ENCODE results near the gene PCDHA3. TPM values are rescaled to one million over a fixed set of nuclear protein-coding genes. Genes with fewer than 3 reads are reported as not detected.
A peak's percentile ranks its signal among the peaks of the same experiment; 100 is the strongest.
"Not testable (repeated sequence)": the region's sequence is repeated elsewhere in the genome, so short reads cannot be mapped to it uniquely, and the experiment has no call there.

The PCDHA3 gene
- total RNA-seq, 4 donors from 2014 or later, result 0.17 to 1.9 (median 1.2) TPM

GRCh38 chr5:140794595-140795258, 6.1 kb upstream of the PCDHA3 start, which contains the start of gene PCDHA2:
TSS of gene PCDHA2 (plus strand) at chr5:140794852.
- no peak for TF ChIP-seq POLR2AphosphoS5 (IDR thresholded peaks at IDR 0.05)
- TF ChIP-seq, protein P1, sequence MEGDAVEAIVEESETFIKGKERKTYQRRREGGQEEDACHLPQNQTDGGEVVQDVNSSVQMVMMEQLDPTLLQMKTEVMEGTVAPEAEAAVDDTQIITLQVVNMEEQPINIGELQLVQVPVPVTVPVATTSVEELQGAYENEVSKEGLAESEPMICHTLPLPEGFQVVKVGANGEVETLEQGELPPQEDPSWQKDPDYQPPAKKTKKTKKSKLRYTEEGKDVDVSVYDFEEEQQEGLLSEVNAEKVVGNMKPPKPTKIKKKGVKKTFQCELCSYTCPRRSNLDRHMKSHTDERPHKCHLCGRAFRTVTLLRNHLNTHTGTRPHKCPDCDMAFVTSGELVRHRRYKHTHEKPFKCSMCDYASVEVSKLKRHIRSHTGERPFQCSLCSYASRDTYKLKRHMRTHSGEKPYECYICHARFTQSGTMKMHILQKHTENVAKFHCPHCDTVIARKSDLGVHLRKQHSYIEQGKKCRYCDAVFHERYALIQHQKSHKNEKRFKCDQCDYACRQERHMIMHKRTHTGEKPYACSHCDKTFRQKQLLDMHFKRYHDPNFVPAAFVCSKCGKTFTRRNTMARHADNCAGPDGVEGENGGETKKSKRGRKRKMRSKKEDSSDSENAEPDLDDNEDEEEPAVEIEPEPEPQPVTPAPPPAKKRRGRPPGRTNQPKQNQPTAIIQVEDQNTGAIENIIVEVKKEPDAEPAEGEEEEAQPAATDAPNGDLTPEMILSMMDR (IDR thresholded peaks at IDR 0.05), result peak in 1 of 3 experiments; percentile 8
- TF ChIP-seq EP300 (IDR thresholded peaks at IDR 0.05), result no peak
- DNase-seq (ENCODE audit: extremely low spot score), result no peak
- intact Hi-C loops (cut with DNase I), result no loop called here
- Histone ChIP-seq H3K4me1 (no peaks in the 10 kb centered on the region), H3K4me3 (peak within 1 kb of the TSS in 3 of 4 donors; percentile 29 to 38 (median 37)), H3K27ac (replicated peaks in 1 of 4) (no peak within 1 kb of the TSS), H3K36me3 (no peaks in the 10 kb centered on the region), H3K27me3 (peaks cover 0 to 60% (median 0%) of the 10 kb centered on the region in 4 donors), H3K9me3 (peaks cover 0 to 64% (median 47%) of the 10 kb centered on the region in 4 donors)
- 25% methylated on average over 19 of the region's 27 CpGs for WGBS

DNA sequence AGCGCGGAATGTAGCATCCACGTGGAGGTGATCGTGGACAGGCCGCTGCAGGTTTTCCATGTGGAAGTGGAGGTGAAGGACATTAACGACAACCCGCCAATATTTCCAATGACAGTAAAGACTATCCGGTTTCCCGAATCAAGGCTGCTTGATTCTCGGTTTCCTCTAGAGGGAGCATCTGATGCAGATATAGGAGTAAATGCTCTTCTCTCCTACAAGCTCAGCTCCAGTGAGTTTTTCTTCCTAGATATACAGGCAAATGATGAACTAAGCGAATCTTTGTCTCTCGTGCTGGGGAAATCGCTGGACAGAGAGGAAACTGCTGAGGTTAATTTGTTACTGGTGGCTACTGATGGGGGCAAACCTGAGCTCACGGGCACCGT, 5.6 kb upstream of the PCDHA3 start:
- H3K4me1 ChIP-seq, result no peaks in the 10 kb centered on the region
- intact Hi-C loops (cut with DNase I), result no loop called here
- peaks cover 0 to 61% (median 46%) of the 10 kb centered on the region in 4 donors for H3K9me3 ChIP-seq
- TF ChIP-seq POLR2AphosphoS5 (IDR thresholded peaks at IDR 0.05) (no peak), EP300 (IDR thresholded peaks at IDR 0.05) (no peak), POLR2A (IDR thresholded peaks at IDR 0.05; ENCODE audit: low read depth) (no peak)
- TF ChIP-seq, protein P1 (IDR thresholded peaks at IDR 0.05), result no peak
- 19% methylated on average over 15 of the region's 15 CpGs for WGBS
- DNase-seq (ENCODE audit: extremely low spot score), result no peak
- peak overlapping the region in 3 of 4 donors; percentile 29 to 38 (median 37) for H3K4me3 ChIP-seq
- peaks cover 0 to 59% (median 0%) of the 10 kb centered on the region in 4 donors for H3K27me3 ChIP-seq
- no peaks in the 10 kb centered on the region for H3K36me3 ChIP-seq
- H3K27ac ChIP-seq (replicated peaks in 1 of 4), result no peak overlapping the region

DNA sequence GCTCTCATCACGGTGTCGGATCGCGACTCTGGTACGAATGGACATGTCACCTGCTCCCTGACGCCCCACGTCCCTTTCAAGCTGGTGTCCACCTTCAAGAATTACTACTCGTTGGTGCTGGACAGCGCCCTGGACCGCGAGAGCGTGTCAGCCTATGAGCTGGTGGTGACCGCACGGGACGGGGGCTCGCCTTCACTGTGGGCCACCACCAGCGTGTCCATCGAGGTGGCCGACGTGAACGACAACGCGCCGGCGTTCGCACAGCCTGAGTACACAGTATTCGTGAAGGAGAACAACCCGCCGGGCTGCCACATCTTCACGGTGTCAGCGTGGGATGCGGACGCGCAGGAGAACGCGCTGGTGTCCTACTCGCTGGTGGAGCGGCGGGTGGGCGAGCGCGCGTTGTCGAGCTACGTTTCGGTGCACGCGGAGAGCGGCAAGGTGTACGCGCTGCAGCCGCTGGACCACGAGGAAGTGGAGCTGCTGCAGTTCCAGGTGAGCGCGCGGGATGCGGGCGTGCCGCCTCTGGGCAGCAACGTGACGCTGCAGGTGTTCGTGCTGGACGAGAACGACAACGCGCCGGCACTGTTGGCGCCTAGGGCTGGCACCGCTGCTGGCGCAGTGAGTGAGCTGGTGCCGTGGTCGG, 4.7 kb upstream of the PCDHA3 start:
- H3K4me1 ChIP-seq; intact Hi-C loops (cut with DNase I); H3K27ac ChIP-seq (replicated peaks in 1 of 4); H3K36me3 ChIP-seq; DNase-seq (ENCODE audit: extremely low spot score); H3K4me3 ChIP-seq: not testable (repeated sequence)
- WGBS, result 68% methylated on average over 37 of the region's 72 CpGs
- peaks cover 0 to 66% (median 0%) of the 10 kb centered on the region in 4 donors for H3K27me3 ChIP-seq
- peaks cover 0 to 65% (median 49%) of the 10 kb centered on the region in 4 donors for H3K9me3 ChIP-seq

DNA sequence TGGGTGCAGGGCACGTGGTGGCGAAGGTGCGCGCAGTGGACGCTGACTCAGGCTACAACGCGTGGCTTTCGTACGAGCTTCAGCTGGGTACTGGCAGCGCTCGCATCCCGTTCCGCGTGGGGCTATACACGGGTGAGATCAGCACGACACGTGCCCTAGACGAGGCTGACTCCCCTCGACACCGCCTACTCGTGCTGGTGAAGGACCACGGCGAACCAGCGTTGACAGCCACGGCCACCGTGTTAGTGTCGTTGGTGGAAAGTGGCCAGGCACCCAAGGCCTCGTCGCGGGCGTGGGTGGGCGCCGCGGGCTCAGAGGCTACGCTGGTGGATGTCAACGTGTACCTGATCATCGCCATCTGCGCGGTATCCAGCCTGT, 4.2 kb upstream of the PCDHA3 start:
- Histone ChIP-seq H3K27ac (replicated peaks in 1 of 4) (no peak overlapping the region), H3K9me3 (peaks cover 0 to 67% (median 54%) of the 10 kb centered on the region in 4 donors), H3K4me1 (no peaks in the 10 kb centered on the region), H3K27me3 (peaks cover 0 to 69% (median 0%) of the 10 kb centered on the region in 4 donors), H3K4me3 (no peak overlapping the region), H3K36me3 (no peaks in the 10 kb centered on the region)
- intact Hi-C loops (cut with DNase I), result no loop called here
- no peak for DNase-seq (ENCODE audit: extremely low spot score)
- TF ChIP-seq EP300 (IDR thresholded peaks at IDR 0.05) (no peak), POLR2AphosphoS5 (IDR thresholded peaks at IDR 0.05) (no peak), POLR2A (IDR thresholded peaks at IDR 0.05; ENCODE audit: low read depth) (no peak)
- TF ChIP-seq, protein P1 (IDR thresholded peaks at IDR 0.05), result no peak
- WGBS, result 73% methylated on average over 3 of the region's 39 CpGs

GRCh38 chr5:140801494-140801841, 611 bp downstream of the PCDHA3 start:
- no peak for TF ChIP-seq EP300 (IDR thresholded peaks at IDR 0.05)
- TF ChIP-seq, protein P1 (IDR thresholded peaks at IDR 0.05), result peak in 1 of 3 experiments; percentile 26
- 14% methylated on average over 16 of the region's 16 CpGs for WGBS
- DNase-seq (ENCODE audit: extremely low spot score), result no peak
- Histone ChIP-seq H3K9me3 (peaks cover 0 to 44% (median 38%) of the 10 kb centered on the region in 4 donors), H3K36me3 (no peaks in the 10 kb centered on the region), H3K27ac (replicated peaks in 1 of 4) (peak overlapping the region in 1 of 4 donors; percentile 22), H3K27me3 (peaks cover 0 to 48% (median 0%) of the 10 kb centered on the region in 4 donors), H3K4me3 (peak overlapping the region; percentile 33 to 52 (median 45)), H3K4me1 (no peaks in the 10 kb centered on the region)
- intact Hi-C loops (cut with DNase I), result no loop called here

- H3K27ac ChIP-seq (replicated peaks in 1 of 4); intact Hi-C loops (cut with DNase I); H3K36me3 ChIP-seq; H3K4me1 ChIP-seq; H3K4me3 ChIP-seq; DNase-seq (ENCODE audit: extremely low spot score): not testable (repeated sequence)
- Histone ChIP-seq H3K9me3 (peaks cover 0 to 43% (median 35%) of the 10 kb centered on the region in 4 donors), H3K27me3 (peaks cover 0 to 50% (median 0%) of the 10 kb centered on the region in 4 donors)
- 32% methylated on average over 5 of the region's 45 CpGs for WGBS
Observed at GRCh38 chr5:140802381-140802780, 1.5 kb downstream of the PCDHA3 start.
